ENCODE data around the gene MAP3K4. TPM values are rescaled to one million over a fixed set of nuclear protein-coding genes. Genes with fewer than 3 reads are reported as not detected.

Gene MAP3K4
- total and polyA plus RNA-seq, 2 of the 4 experiments (the other 2 are of a cell fraction) = 11.5 to 20.4 TPM

DNA sequence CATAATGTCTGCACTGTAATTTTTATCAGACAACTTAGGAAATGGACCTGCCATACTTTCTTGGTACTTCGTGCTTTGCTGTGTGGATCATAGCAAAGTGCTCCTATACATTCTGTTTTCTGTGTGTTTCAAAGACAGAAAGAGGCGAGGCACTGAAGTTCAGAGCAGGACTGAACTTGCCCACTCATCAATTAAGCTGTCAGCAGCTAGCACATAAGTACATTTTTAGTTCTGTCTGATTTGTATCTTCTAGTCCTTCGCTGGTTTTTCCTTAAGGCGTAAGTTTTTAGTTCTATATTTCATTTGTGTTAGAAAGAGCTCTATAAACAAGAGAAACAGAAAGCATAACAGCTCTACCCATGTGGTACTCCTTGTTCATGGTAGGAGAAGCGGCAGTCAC is 42.1 kb downstream of the MAP3K4 start:
- H4K20me1 ChIP-seq (ENCODE audit: insufficient read depth, low read length) = peaks cover 8% of the 10 kb centered on the region
- no peak overlapping the region for H4K5ac ChIP-seq (ENCODE audit: low read depth, low read length)
- H2BK15ac ChIP-seq (ENCODE audit: low read depth, low read length) = no peak overlapping the region
- H3K4me3 ChIP-seq (ENCODE audit: insufficient read depth, low read depth, low read length) = no peak overlapping the region
- H3K9me1 ChIP-seq (ENCODE audit: insufficient read depth, low read length) = peaks cover 5% of the 10 kb centered on the region
- H3K9me3 ChIP-seq (ENCODE audit: control insufficient read depth, insufficient read depth, low read length) = no peaks in the 10 kb centered on the region
- peaks cover 8 to 19% of the 10 kb centered on the region in 2 experiments; a peak in 3 of 4 replicates for H3K79me1 ChIP-seq (ENCODE audit: low read depth in 1 of 2, low read length in 2 of 2)
- no peak overlapping the region for H2BK120ac ChIP-seq (ENCODE audit: low read depth, low read length)
- intact Hi-C loops (cut with micrococcal nuclease) = loop anchor here (5.0 to 10.0 kb wide), 3 partner anchors 41 to 339 kb away; partner anchors contain the start of gene MAP3K4
- TF ChIP-seq CEBPB (IDR thresholded peaks at IDR 0.05; ENCODE audit: low read depth, low read length) = no peak
- TF ChIP-seq MAFK (IDR thresholded peaks at IDR 0.05; ENCODE audit: low read depth, low read length) = no peak
- TF ChIP-seq, protein P1, sequence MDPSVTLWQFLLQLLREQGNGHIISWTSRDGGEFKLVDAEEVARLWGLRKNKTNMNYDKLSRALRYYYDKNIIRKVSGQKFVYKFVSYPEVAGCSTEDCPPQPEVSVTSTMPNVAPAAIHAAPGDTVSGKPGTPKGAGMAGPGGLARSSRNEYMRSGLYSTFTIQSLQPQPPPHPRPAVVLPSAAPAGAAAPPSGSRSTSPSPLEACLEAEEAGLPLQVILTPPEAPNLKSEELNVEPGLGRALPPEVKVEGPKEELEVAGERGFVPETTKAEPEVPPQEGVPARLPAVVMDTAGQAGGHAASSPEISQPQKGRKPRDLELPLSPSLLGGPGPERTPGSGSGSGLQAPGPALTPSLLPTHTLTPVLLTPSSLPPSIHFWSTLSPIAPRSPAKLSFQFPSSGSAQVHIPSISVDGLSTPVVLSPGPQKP (IDR thresholded peaks at IDR 0.05; ENCODE audit: borderline replicate concordance, low read depth, low read length) = no peak
- no peak for TF ChIP-seq RCOR1 (IDR thresholded peaks at IDR 0.05; ENCODE audit: insufficient replicate concordance, low read length)
- TF ChIP-seq CHD1 (IDR thresholded peaks at IDR 0.05; ENCODE audit: low read depth, low read length) = no peak
- no peak for TF ChIP-seq MXI1 (IDR thresholded peaks at IDR 0.05; ENCODE audit: borderline replicate concordance, low read depth, low read length)
- TF ChIP-seq RFX5 (IDR thresholded peaks at IDR 0.05; ENCODE audit: low read depth, low read length) = no peak
- no peak for TF ChIP-seq BHLHE40 (IDR thresholded peaks at IDR 0.05; ENCODE audit: low read depth, low read length)
- TF ChIP-seq, protein P2, sequence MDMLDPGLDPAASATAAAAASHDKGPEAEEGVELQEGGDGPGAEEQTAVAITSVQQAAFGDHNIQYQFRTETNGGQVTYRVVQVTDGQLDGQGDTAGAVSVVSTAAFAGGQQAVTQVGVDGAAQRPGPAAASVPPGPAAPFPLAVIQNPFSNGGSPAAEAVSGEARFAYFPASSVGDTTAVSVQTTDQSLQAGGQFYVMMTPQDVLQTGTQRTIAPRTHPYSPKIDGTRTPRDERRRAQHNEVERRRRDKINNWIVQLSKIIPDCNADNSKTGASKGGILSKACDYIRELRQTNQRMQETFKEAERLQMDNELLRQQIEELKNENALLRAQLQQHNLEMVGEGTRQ (IDR thresholded peaks at IDR 0.05; ENCODE audit: low read depth, low read length) = no peak
- TF ChIP-seq FOS (IDR thresholded peaks at IDR 0.05; ENCODE audit: low read depth, low read length) = no peak
- TF ChIP-seq RAD21 (IDR thresholded peaks at IDR 0.05; ENCODE audit: low read length) = no peak
- TF ChIP-seq MAZ (IDR thresholded peaks at IDR 0.05; ENCODE audit: borderline replicate concordance, low read depth, low read length) = no peak
- ATAC-seq (ENCODE audit: low read depth) (no peak), DNase-seq (no peak)
- no peak overlapping the region for H3K18ac ChIP-seq (ENCODE audit: low read depth, low read length)
- no peak overlapping the region for H2AK9ac ChIP-seq (replicated peaks; ENCODE audit: low read depth, low read length, poor library complexity)
- H2BK5ac ChIP-seq (ENCODE audit: low read depth, low read length, poor library complexity, severe bottlenecking) = no peak overlapping the region
- H2AK5ac ChIP-seq (ENCODE audit: low read depth, low read length) = no peak overlapping the region
- WGBS, 2 experiments (ENCODE audit: extremely low coverage in 2 of 2, insufficient read length in 1 of 2) = no CpG with 5 or more reads among the region's 5 CpGs
- H3K36me3 ChIP-seq (ENCODE audit: control insufficient read depth, insufficient read depth, low read length) = peaks cover 3% of the 10 kb centered on the region
- no peak overlapping the region for H2AFZ ChIP-seq (replicated peaks; ENCODE audit: low read length, poor library complexity)
- no TSS peak for BruUV-seq (replicated peaks)
- peak overlapping the region; percentile 21; the same call in 1 of the 2 replicates for H3K4ac ChIP-seq (ENCODE audit: low read depth, low read length)
- H4K8ac ChIP-seq (ENCODE audit: low read depth in 2 of 2, low read length in 2 of 2) = no peak overlapping the region
- no peak overlapping the region for H3K9ac ChIP-seq (ENCODE audit: low read depth, low read length)
- in situ Hi-C loops (cut with MboI; ENCODE audit: low sequenced_read_pairs) = no loop called here
- ChIA-PET CTCF (interaction anchor here (0.6 to 0.8 kb wide), 2 partner anchors 11 to 150 kb away, joined by 3 read pairs; no protein-coding TSS in a partner anchor), POLR2A (ENCODE audit: unreplicated experiment) (no interaction called here)
- H3K27me3 ChIP-seq (ENCODE audit: control insufficient read depth, insufficient read depth, low read length) = no peaks in the 10 kb centered on the region
- dilution Hi-C loops (cut with HindIII; ENCODE audit: low sequenced_read_pairs, unreplicated experiment) = no loop called here
- H3K14ac ChIP-seq (replicated peaks; ENCODE audit: low read depth, low read length) = no peak overlapping the region
- peaks cover 11% of the 10 kb centered on the region for H3K4me1 ChIP-seq (ENCODE audit: control insufficient read depth, insufficient read depth, low read length)
- no peak overlapping the region for H3K4me2 ChIP-seq (ENCODE audit: low read depth, low read length)
- no peak overlapping the region for H4K91ac ChIP-seq (ENCODE audit: insufficient read depth, low read depth, low read length)
- H3K23ac ChIP-seq (ENCODE audit: low read depth, low read length) = no peak overlapping the region
- H2BK20ac ChIP-seq (ENCODE audit: low read depth, low read length) = no peak overlapping the region; the same call in 1 of the 2 replicates
- no peak overlapping the region for H3K56ac ChIP-seq (ENCODE audit: extremely low read depth, insufficient read depth, low read length)
- no peak overlapping the region for H3K27ac ChIP-seq (ENCODE audit: insufficient read depth, low read length)
